ENCODE results near the gene CTNNB1.

GRCh38 chr3:41202834-41203345 is 3.6 kb downstream of the CTNNB1 start:
- TF ChIP-seq CTCF (conservative IDR thresholded peaks at IDR 0.05; ENCODE audit: low read length) (peak; percentile 76), EZH2phosphoT487 (IDR thresholded peaks at IDR 0.05; ENCODE audit: borderline replicate concordance, low read depth, low read length) (no peak)

Measured in OCI-LY7 (cell line).